Lung microvascular endothelial cell (primary cell): ENCODE results near the gene CHD6. TPM values are rescaled to one million over a fixed set of nuclear protein-coding genes. Genes with fewer than 3 reads are reported as not detected.

Experiments
- DNase-seq, 2 donors: peaks; one replicate each; pipeline versions ENCODE4 v3.0.0 to v3.0.0-alpha.2; 2010; ENCODE audit warnings: low read depth in 2 of 2
- total RNA-seq: library from RNA; depleted of rRNA; stranded (reverse); fragments of >200 nt; gene quantifications from 2 replicates; pipeline ENCODE4 v1.2.1, GENCODE V29; 2014

Gene CHD6
- total RNA-seq, 1 donor from 2014 or later, result 23.0 TPM

GRCh38 chr20:41425180-41425884 is 192.8 kb downstream of the CHD6 start:
- no peak for DNase-seq

DNA sequence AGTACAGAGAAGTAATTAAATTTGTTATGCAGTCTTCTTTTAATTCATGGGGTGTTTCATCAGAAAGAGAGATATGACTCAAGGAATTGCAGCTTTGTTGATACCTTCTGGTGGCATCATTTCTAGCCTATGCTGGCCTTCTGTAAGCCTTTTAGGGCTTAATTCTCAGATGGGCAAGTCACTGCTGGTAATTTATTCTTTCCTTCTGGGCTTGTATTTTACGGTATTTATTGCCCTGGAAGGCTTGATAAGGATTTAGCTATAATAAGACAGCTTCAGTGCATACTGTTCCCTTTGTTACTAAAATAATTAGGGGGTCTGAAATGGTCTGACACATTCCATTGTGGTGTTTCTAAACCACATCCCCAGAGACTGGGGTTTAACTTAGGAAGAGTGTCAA is 193.6 kb downstream of the CHD6 start:
- no peak for DNase-seq

GRCh38 chr20:41424011-41424410 is 194.2 kb downstream of the CHD6 start:
- no peak for DNase-seq

DNA sequence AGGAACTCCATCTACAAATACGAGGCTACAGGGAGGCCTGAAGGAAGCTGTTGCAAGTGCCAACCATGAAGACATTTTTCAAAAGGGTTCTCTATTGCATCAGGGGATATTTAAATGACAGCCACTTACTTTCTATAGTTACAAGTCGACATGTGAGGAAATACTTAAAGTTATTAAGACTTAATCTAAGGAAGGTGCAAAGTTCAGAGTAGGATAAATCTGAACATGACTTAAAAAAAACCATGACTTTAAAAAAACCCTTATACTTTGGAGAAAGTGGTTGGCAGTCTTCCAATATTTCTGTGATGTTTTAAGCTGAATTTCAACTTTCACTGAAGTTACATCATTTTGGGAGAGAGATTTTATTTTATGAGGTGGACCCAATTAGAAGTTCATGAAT is 195.2 kb downstream of the CHD6 start:
- DNase-seq, result no peak

DNA sequence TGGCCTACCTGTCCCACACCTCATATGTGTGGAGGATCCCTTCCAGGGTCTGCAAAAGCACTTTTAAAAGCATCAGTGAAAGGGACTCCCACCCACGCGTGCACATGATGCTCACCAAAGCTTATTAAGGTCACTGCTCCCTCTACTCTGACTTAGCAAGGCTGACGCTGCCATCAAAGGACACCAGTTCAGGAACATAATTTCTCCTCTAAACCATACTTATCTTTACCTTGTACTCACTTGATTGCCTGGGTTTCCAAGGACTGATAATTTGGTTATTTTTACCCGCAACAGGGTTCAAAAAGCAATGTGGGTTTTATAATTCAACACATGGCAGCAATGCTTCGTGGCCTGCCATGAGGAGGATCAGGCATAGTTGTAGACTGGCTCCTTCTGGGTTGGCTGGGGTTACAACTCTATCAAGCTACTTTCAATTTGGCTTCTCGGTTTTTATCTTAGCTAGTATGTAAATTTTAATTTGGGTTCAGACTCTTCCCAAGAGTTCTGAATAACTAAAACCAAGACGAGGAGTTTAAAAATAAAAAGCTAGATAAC is 199.4 kb downstream of the CHD6 start:
- DNase-seq, result no peak

- DNase-seq, result no peak
These were observed 200.1 kb downstream of the CHD6 start for GRCh38 chr20:41418031-41418430.

GRCh38 chr20:41415191-41415590 is 203.0 kb downstream of the CHD6 start:
- DNase-seq, result no peak

GRCh38 chr20:41413169-41413568 is 205.0 kb downstream of the CHD6 start:
- peak in 1 of 2 donors; percentile 23 for DNase-seq

DNA sequence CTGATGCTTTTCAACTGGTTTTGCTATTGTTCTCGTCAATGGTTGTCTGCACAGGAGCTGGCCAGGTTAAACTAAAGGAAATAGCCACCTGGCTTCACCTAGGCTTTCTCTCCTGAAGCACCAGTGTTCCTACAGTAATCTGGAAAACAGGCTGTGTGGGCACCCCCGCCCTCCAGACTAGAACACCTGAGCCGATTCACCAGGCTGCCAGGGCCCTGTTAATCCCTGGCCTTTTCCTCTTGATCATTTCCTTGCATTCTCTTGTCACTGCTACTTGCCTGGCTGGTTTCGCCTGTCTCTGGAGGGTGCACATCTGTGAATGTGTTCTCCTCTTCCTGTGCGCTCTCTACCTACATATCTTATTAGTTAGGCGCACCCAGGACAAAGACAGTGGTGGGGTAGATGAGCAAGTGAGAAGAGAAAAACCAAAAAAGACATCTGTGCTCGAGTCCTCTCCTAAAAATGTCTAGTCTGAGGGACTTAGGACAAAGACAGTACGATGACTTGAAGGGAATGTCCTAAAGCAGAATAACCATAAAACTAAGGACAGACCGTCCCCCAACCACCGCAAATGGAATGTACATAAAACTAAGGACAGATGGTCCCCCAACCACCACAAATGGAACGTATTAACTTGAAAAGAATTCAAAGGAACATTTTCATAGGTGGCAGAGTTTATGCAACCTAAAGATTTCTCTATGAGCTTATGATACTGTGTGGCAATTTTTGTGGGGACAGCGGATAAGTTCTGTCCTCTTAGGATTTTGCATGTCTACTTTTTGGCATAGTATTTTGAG is 205.7 kb downstream of the CHD6 start:
- DNase-seq, result no peak

DNA sequence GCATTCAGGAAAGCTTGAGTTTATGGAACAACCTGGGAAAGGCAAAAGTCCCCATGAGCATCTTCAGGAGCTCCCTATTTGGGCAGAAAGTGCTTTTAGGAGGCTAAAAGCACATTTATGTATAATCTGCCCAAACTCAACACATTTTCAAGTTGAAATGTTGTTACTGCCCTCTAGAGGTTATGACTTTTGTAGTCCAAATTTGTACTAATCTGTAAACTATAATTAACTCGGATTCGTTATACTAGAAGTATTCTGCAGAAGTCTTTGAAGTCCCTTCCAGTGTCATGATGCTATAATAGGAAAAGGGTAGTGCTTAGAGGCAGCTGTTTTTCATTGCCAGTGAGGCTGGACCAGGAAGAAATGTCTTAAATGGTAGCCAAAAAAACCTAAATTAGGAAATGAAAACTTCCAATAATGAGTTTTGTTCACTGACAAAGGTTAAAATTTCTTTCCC is 206.8 kb downstream of the CHD6 start:
- DNase-seq, result peak; percentile 48 to 49

DNA sequence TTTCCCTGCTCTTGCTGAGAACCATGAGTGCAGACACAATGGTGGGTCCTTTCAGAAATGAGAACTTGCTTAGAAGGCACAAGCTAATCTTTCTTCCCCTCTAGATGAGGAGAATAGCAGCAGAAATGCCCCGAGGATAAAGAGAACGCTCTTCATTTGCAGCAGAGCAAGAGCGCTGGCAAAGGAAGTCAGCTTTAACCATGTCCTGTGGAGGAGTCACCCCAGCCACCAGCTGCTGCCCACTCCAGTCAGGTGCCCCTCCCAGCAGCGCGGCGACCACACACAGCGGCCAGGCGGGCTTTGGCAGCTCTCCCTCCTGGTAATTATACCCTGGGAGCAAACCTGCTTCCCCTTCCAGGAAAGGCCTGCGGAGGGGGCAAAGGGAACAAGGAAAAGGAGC is 209.2 kb downstream of the CHD6 start:
- DNase-seq, result peak in 1 of 2 donors; percentile 12

GRCh38 chr20:41408156-41408794 is 209.9 kb downstream of the CHD6 start:
- no peak for DNase-seq

DNA sequence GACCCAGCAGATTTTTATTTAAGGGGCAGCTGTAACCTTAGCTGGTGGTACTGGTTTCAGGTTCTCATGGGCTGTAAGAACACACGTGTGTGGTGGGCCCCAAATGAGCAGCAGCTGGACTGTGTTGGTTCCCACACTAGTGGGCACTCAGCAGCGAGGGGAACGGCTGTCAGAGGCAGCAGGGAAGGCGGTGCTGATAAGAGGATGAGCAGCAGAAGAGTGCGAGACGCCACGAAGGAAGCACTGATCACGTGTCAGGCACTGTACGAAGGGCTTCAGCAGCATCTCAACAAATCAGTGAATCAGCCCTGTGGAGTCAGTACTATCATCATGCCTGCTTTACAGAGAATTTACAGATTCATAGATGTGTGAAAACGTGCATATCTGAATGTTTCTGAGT is 210.6 kb downstream of the CHD6 start:
- no peak for DNase-seq

DNA sequence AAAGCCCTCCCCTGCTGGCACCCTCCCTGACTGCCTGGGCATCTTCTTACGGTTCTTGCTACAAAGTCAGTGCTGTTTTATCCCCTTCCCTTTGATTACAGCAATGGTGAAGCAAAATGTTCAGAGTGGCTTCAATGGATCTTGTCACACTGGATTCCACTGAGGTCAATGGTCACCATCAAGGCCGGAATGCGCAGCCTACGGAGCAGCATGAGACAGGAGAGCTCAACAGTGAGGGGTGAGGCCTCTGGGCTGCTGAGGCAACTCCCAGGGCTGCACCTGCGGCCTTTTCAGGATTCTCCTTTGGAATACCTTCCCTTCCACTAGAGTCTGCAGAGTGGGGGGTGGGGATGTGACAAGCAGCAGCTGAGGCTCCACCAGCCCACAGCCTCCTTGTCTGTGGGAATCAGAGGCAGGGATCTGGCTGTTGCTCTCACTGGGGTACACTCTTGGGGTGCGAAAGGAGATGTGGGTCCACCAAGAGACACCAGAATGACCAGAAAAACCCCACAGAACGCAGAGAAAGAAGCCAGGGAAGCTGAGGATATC is 211.2 kb downstream of the CHD6 start:
- no peak for DNase-seq

GRCh38 chr20:41406353-41406752 is 211.8 kb downstream of the CHD6 start:
- DNase-seq, result peak; percentile 33 to 53

GRCh38 chr20:41405436-41405835 is 212.7 kb downstream of the CHD6 start:
- no peak for DNase-seq

DNA sequence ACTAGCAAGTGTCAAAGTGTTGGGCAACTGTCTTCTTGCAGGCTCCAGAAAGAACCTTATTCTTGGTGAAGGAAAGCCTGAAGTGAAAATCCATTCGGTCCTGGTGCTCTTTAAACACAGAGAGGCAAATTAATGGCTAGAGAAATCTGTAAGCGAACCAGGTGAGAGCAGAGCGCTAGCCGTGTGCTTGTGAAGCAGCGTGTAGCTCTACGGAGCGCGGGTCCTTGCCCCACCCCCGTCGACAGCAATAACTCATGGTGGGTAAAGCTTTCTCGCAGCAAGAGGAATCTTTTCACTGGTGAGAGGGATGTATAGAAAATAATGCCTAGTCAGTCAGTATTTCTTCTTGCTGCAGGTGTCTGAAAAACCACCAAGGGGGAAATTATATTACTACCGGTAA is 214.6 kb downstream of the CHD6 start:
- no peak for DNase-seq

DNA sequence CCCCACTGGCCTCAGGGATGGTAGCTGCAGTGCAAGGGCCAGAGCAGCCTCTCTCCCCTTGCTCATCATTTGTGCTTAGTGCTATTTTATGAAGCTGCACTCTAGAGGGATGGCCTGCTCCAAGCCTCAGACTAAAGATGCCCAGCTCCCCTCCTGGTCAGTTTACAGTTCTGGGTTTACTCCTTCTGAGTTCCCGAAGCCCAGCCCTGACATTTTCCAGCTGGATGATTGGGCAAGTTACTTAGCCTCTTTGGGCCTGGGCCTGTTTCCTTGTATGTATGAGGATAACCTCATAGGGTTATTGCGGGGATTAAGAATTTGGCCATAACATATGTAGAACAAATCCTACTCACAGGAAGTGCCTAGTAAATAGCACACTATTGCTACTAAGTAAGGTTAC is 219.8 kb downstream of the CHD6 start:
- DNase-seq, result no peak

DNA sequence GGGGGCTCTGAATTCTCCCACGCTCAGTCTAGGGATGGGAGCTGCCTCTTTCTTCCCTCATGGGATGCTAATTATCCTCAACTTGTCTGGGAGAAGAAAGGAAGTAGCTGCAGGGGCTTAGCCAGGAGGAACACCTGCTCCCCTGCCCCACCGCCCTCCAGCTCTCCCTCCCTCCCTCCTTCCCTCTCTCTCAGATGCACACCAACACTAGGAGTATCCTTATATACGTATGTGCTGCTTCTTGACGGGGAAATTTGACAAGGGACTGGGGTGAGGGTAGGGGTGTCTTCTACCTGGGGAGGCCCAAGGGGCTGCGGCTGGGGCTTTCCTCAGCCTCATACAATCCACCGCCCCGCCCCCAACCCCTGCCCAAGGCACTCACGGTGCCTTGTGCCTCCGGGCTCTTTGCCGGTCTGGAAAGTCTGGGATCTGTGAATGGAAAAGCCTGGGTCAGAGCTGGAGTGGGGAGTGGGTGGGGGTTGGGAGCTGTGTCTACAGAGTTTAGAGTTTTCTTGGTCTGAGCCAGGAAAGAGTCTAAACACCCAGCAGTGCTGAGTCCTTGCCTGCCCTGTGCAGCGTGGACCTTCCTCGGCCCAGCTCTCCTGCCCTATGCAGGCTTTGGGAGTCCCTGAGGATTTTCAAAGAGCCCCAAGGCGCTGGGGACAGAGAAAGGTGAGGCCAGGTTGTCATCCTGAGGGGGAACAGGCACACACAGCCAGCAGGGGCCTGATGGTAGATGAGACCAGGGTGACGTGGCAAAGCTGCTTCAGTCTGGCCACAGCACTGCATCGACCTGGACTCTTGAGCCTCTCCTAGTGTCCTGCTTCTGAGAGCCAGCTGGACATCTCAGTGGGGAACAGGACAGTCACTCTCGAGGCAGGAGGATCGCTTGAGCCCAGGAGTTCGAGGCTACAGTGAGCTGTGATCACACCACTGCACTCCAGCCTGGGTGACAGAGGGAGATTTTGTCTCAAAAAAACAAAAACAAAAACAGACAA is 222.2 kb downstream of the CHD6 start:
- no peak for DNase-seq

- no peak for DNase-seq
These were observed 223.1 kb downstream of the CHD6 start for GRCh38 chr20:41394931-41395666.
